ENCODE measurements around the gene TCF12.

TCF12 gene

GRCh38 chr15:57290187-57290586, 371.7 kb downstream of the TCF12 start:
- no peak for TF ChIP-seq TEAD4 (IDR thresholded peaks at IDR 0.05)
- TF ChIP-seq EP300 (IDR thresholded peaks at IDR 0.05; ENCODE audit: borderline replicate concordance) = no peak
- TF ChIP-seq RAD21 (IDR thresholded peaks at IDR 0.05; ENCODE audit: low read depth) = no peak
- TF ChIP-seq, protein P1, sequence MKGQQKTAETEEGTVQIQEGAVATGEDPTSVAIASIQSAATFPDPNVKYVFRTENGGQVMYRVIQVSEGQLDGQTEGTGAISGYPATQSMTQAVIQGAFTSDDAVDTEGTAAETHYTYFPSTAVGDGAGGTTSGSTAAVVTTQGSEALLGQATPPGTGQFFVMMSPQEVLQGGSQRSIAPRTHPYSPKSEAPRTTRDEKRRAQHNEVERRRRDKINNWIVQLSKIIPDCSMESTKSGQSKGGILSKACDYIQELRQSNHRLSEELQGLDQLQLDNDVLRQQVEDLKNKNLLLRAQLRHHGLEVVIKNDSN (IDR thresholded peaks at IDR 0.05) = no peak
- no peak for TF ChIP-seq ZBTB7A (IDR thresholded peaks at IDR 0.05; ENCODE audit: low read depth)
- no peak for TF ChIP-seq TCF12 (IDR thresholded peaks at IDR 0.05; ENCODE audit: low read depth)
- no peak for TF ChIP-seq EGR1 (IDR thresholded peaks at IDR 0.05)
- TF ChIP-seq NFIC (IDR thresholded peaks at IDR 0.05) = no peak
- no peak for TF ChIP-seq TAF1 (IDR thresholded peaks at IDR 0.05; ENCODE audit: low read depth)
- no peak for TF ChIP-seq REST (IDR thresholded peaks at IDR 0.05; ENCODE audit: low read depth)
- no peak for TF ChIP-seq MAX (IDR thresholded peaks at IDR 0.05)
- no peak for TF ChIP-seq CEBPB (IDR thresholded peaks at IDR 0.05)
- no peak for TF ChIP-seq CREB1 (IDR thresholded peaks at IDR 0.05; ENCODE audit: low read depth)
- no peak for TF ChIP-seq YY1 (IDR thresholded peaks at IDR 0.05; ENCODE audit: low read depth)
- no peak for TF ChIP-seq FOXM1 (IDR thresholded peaks at IDR 0.05; ENCODE audit: borderline replicate concordance, low read depth)

DNA sequence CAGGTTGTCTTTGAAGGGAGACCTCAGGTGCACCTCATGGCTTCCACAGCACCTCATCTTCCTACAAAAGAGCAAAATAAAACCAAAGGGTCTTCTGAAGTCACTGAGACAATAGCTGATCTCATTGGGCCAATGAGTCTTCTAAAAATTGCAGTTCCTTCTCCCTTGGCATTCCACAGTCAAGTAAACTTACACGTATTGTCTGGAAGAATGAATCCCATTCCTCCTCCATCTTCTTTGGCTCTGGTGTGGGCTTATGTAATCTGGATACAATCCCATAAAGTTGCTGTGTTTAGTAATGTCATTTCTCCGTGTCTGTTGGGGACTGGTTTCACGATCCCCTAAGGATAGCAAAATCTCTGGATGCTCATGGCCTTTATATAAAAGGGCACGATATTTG, 372.4 kb downstream of the TCF12 start:
- TF ChIP-seq EP300 (IDR thresholded peaks at IDR 0.05; ENCODE audit: borderline replicate concordance) (no peak), ZBTB7A (IDR thresholded peaks at IDR 0.05; ENCODE audit: low read depth) (no peak), TCF12 (IDR thresholded peaks at IDR 0.05; ENCODE audit: low read depth) (no peak), TAF1 (IDR thresholded peaks at IDR 0.05; ENCODE audit: low read depth) (no peak), CEBPB (IDR thresholded peaks at IDR 0.05) (no peak), TEAD4 (IDR thresholded peaks at IDR 0.05) (no peak)

GRCh38 chr15:57296473-57297162, 378.2 kb downstream of the TCF12 start:
- TF ChIP-seq REST (IDR thresholded peaks at IDR 0.05; ENCODE audit: low read depth) (no peak), TEAD4 (IDR thresholded peaks at IDR 0.05) (no peak), TCF12 (IDR thresholded peaks at IDR 0.05; ENCODE audit: low read depth) (no peak), EGR1 (IDR thresholded peaks at IDR 0.05) (no peak), CEBPB (IDR thresholded peaks at IDR 0.05) (no peak), CREB1 (IDR thresholded peaks at IDR 0.05; ENCODE audit: low read depth) (no peak), TAF1 (IDR thresholded peaks at IDR 0.05; ENCODE audit: low read depth) (no peak), FOXM1 (IDR thresholded peaks at IDR 0.05; ENCODE audit: borderline replicate concordance, low read depth) (no peak), NFIC (IDR thresholded peaks at IDR 0.05) (no peak), EP300 (IDR thresholded peaks at IDR 0.05; ENCODE audit: borderline replicate concordance) (no peak), MAX (IDR thresholded peaks at IDR 0.05) (no peak), ZBTB7A (IDR thresholded peaks at IDR 0.05; ENCODE audit: low read depth) (no peak), RAD21 (IDR thresholded peaks at IDR 0.05; ENCODE audit: low read depth) (no peak), YY1 (IDR thresholded peaks at IDR 0.05; ENCODE audit: low read depth) (no peak)
- TF ChIP-seq, protein P1 (IDR thresholded peaks at IDR 0.05) = no peak

DNA sequence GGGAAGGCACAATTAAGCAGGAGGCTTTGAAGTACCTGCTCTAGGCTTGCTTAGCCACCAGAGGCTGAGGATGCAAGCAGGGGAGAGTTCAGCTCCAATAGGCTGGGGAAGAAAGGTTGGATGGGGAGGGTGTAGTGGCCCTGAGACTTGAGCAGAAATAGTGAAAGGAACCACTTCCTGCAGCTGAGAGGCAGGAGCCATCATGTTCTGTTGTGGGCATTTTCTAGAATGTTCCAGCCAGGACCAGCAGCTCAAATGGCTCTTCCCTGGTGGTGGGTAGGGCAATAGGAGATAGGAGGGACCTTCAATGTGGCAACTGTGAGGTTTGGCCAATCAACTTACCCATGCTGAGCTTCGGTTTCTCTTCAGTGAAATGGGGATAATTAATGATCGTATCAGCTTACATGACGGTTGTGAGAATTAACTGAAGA, 378.7 kb downstream of the TCF12 start:
- TF ChIP-seq TCF12 (IDR thresholded peaks at IDR 0.05; ENCODE audit: low read depth) (no peak), ZBTB7A (IDR thresholded peaks at IDR 0.05; ENCODE audit: low read depth) (no peak), TEAD4 (IDR thresholded peaks at IDR 0.05) (no peak), CREB1 (IDR thresholded peaks at IDR 0.05; ENCODE audit: low read depth) (no peak), TAF1 (IDR thresholded peaks at IDR 0.05; ENCODE audit: low read depth) (no peak), RAD21 (IDR thresholded peaks at IDR 0.05; ENCODE audit: low read depth) (no peak), CEBPB (IDR thresholded peaks at IDR 0.05) (no peak), YY1 (IDR thresholded peaks at IDR 0.05; ENCODE audit: low read depth) (no peak), MAX (IDR thresholded peaks at IDR 0.05) (no peak), REST (IDR thresholded peaks at IDR 0.05; ENCODE audit: low read depth) (no peak), NFIC (IDR thresholded peaks at IDR 0.05) (no peak)
